HEK293 (cell line): ENCODE data around the gene SEPTIN12.

Source experiments
- REST ChIP-seq: fragments of 450-650 bp; formaldehyde crosslinking; IDR thresholded peaks from 2 replicates; pipeline ENCODE4 v1.5.1; 2016; ENCODE audit warnings: missing biosample characterization, missing genetic modification characterization
- YY1 ChIP-seq: fragments of 450-650 bp; formaldehyde crosslinking; IDR thresholded peaks from 2 replicates; pipeline ENCODE4 v1.5.1; 2018; ENCODE audit warnings: missing biosample characterization, missing genetic modification characterization
- ZNF274 ChIP-seq, 2 experiments: fragments of 200-500 bp in 1 of 2; fragments of 450-650 bp in 1 of 2; sonication (Bioruptor generic) in 1 of 2; formaldehyde crosslinking in 1 of 2; IDR thresholded peaks; 2 replicates each; pipeline versions ENCODE4 v1.5.1 to v1.6.1; 2014 to 2016; ENCODE audit warnings: borderline replicate concordance in 1 of 2, inconsistent platforms in 1 of 2, low read length in 1 of 2, missing biosample characterization in 1 of 2, missing genetic modification characterization in 1 of 2
- TF ChIP-seq, protein P1 (sequence below): fragments of 450-650 bp; formaldehyde crosslinking; IDR thresholded peaks from 2 replicates; pipeline ENCODE4 v1.5.1; 2016; ENCODE audit warnings: missing biosample characterization, missing genetic modification characterization

GRCh38 chr16:4788489-4788889 lies 344 bp upstream of the SEPTIN12 start:
- TF ChIP-seq, protein P1, sequence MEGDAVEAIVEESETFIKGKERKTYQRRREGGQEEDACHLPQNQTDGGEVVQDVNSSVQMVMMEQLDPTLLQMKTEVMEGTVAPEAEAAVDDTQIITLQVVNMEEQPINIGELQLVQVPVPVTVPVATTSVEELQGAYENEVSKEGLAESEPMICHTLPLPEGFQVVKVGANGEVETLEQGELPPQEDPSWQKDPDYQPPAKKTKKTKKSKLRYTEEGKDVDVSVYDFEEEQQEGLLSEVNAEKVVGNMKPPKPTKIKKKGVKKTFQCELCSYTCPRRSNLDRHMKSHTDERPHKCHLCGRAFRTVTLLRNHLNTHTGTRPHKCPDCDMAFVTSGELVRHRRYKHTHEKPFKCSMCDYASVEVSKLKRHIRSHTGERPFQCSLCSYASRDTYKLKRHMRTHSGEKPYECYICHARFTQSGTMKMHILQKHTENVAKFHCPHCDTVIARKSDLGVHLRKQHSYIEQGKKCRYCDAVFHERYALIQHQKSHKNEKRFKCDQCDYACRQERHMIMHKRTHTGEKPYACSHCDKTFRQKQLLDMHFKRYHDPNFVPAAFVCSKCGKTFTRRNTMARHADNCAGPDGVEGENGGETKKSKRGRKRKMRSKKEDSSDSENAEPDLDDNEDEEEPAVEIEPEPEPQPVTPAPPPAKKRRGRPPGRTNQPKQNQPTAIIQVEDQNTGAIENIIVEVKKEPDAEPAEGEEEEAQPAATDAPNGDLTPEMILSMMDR: no peak
- TF ChIP-seq YY1 (tag by site-specific recombination) (no peak), REST (no peak), ZNF274 (IDR thresholded peaks at IDR 0.05; ENCODE audit: low read length) (no peak), ZNF274 (tag by site-specific recombination; IDR thresholded peaks at IDR 0.05; ENCODE audit: borderline replicate concordance) (no peak)
